Measurements from ENCODE around the gene ACOT8.

GRCh38 chr20:45888681-45889080 is 31.5 kb upstream of the ACOT8 start:
- TF ChIP-seq CTCF (IDR thresholded peaks at IDR 0.05; ENCODE audit: low read length) = no peak
- TF ChIP-seq EZH2 (optimal IDR thresholded peaks at IDR 0.05; ENCODE audit: low read depth, low read length) = no peak

Data from MM.1S (cell line).